Activated T-helper 1 cell treated with anti-CD3 and anti-CD28 coated beads, Interleukin-2, amount 50 U/mL, for 16 hours (primary cell): Measurements from ENCODE around the gene NAALADL2.
"Not testable (repeated sequence)": the region's sequence is repeated elsewhere in the genome, so short reads cannot be mapped to it uniquely, and the experiment has no call there.

Experiments used
- DNase-seq, 2 donors: peaks; one replicate each; pipeline ENCODE4 v3.0.0-alpha.2; 2020; ENCODE audit warnings: low read depth in 1 of 2, low spot score in 1 of 2

The NAALADL2 gene

DNA sequence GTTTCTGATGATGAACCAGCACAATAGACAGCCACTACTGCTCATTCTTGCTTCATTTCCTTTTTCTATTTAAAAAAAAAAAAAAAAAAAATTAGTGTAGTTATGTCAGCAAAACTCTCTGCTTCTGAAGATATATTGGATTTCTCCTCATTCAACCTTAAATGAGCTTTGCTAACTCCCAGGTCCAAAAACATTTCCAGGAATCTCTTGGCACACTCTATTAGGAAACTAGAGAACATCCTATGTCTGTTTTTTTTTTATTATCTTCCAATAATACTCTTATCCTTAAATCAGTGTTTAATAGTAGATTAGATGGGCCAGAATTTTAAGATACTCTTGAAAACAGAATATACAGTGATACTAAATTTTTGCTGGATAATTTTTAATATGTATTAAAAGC is 398.0 kb downstream of the NAALADL2 start:
- DNase-seq = no peak

DNA sequence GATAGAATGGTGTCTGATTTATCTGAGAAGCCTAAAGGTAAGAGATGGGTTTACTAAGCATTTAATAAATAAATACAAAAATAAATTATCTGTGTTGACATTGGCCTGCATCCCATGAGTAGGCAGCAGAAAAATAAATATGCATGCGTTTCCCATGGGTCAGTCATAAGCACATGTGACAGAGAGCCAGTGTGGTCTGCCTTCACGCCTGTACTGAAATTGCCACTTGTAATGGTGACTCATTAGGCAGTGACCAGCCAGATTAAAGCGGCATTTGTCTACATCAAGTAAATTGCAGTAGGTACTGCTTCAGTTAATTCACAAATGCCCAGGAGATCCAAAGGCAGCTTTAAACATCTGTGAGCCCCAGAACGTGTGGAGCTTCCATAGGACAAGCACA is 399.6 kb downstream of the NAALADL2 start:
- no peak for DNase-seq

DNA sequence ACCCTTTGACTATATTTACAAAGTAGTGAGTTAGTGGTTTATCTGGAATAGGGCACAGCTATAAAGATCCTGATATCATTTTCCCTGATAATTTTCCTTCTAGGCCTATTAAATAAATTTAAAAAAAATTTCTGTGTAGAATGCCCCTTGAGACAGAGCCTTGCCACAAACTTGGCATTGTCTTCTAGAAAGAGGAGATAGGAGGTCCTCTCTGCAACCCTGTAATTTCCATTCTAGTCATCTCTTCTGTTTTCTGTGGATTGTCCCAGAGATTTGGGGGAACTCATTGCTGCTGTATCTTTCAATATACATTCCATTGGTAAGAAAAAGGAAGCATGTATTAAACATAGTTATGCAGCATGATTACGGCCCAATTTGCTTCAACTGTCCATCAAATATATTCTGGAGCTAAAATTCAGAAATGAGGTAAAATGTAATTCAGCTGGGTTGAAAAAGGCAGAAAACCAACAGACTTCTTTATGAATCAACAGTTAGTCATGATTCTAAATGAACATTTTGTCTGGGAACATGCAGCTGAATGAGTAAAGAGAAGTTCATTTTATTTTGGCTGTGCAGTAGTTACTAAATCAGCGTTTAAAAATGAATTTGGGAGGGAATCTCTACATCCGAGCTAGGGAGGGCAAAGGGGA is 401.1 kb downstream of the NAALADL2 start:
- DNase-seq = no peak

DNA sequence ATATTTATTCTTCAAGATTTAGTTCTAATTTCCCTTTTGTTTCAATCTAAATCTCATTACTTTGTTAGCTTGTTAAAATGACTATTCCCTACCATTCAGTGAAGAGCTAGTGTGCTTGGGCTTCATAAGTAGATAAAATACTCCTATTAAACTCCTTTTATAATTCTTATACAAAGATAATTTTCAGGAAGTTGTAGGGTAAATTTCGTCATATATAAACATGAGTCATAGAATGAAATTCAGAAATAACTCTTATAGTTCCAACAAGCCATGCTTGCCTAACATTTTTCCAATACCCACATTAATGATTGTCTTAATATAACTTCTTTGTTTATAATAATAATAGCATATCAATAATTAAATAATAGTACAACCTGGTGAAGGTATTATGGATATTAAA is 407.3 kb downstream of the NAALADL2 start:
- DNase-seq = no peak

DNA sequence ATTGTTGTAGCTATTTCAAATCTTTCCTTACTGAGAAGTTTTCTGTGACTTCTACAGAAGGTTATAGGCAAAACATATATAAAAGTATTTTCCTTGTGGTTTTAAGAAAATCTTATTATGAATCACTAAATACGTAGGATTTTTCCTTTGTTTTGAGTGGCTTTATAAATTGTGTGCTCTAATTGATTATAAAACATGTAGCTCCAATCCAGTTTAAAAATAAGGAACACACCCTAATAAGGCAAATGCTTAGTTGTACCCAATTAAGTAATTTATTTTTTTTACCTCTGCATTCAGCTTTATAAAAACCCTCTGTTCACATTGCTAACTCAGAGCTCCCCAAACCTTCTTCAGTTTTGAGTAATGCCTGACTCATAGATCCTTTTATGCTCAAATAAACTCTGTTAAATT is 408.0 kb downstream of the NAALADL2 start:
- no peak for DNase-seq

DNA sequence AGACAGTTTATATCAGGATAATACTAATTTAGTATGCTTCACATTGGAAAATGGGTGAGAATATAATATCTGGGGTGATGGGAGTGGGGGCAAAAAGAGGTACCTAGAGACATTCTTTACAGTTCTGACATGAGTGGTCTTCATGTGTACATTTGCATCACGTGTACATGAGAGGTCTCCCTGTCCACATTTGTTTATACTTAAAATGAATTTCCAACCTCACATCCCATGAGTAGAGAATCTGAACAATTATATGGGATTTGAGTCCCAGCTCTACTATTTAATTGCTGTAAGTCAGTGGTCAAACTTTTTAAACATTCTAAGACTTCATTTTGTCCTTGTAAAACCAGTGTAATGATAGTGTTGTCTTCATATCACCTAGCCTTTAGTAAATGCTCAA is 408.4 kb downstream of the NAALADL2 start:
- DNase-seq = no peak

DNA sequence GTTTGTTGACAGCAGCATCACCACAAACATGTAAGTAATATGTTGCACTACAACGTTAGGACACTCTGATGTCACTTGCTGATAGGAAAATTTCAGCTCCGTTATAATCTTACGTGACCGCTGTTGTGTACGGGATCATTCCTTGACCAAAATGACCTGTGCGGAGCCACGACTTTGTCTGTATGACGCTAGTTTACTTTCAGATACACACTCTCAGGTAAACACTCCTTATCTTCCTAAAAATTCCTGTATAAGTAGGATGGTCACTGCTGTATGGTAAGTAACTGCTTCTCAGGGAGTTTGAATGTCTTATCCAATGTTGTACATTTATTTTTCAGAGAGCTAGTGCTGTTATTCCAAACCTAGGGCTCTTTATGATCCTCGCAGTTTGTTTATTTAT is 410.3 kb downstream of the NAALADL2 start:
- no peak for DNase-seq

DNA sequence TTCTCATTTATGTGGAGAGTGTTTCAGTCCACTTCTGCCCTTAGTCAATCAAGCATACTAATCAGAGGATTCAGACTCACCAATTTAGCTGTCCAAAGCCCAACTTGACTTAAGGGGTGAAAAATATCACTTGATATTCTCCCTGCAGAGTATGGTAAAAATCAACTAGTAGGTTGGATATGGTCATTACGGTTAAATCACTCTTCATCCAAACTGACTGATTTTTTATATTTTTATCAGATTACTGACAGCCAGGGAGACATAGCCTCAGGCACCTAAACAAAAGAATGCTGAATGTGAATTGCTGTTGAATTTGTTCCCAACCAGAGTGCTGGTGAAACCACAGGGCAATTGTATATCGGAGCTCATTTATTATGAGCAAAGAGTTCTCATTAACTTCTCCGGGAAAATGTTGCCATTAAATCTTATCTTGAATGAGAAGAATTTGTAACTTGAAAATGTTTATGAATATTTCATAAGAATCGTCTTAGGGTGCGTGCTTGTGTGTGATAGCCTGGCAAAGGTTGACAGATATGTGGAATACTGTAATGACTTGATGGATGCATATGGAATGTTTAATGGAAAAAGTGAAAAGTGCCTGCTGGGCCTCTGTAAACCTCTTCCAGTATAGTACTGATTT is 411.2 kb downstream of the NAALADL2 start:
- no peak for DNase-seq

DNA sequence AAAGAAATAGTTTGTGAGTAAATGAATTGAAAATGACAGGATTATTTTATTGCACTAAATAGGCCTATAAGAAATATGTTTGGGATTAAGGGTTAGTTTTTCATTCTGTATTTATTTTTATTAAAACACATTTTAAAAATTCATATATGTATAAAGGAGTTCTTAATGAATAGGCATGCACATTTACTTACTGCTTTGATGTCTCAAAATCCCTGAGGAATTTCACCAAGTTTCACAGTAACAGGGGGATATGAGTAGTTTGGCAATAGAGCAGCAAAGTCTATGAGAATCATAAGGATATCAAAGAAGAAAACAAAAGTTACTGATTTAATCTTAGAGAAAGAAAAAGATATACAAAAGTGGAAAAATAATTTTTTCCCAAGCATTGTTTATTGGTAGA is 411.7 kb downstream of the NAALADL2 start:
- DNase-seq = no peak

DNA sequence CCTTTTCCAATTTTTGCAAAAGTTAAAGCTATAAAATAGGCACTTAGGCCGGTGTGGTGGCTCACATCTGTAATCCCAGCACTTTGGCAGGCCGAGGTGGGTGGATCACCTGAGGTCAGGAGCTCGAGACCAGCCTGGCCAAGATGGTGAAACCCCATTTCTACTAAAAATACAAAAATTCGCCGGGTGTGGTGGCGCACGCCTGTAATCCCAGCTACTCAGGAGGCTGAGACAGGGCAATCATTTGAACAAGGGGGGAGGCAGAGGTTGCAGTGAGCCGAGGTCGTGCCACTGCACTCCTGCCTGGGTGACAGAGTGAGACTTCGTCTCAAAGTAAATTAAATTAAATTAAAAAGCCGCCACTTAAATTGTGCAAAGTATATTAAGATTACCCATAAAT is 412.3 kb downstream of the NAALADL2 start:
- not testable (repeated sequence) for DNase-seq

DNA sequence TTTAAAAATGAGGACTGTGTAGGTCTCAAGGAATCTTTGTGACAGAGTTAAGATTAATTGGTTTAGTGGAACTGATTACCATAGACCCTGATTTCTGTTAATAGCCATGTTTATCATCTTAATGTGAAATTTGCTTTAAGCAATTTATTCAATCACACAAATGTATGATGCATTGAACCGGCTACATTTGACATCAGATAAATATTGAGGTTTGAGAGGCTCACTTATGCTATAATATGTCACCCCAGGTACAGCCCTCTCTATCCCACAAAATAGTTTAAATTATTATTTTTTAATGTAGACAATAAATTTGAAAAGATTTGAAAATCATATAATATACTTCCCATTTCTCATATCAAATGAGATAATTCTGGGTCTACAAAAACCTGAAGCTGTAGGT is 413.3 kb downstream of the NAALADL2 start:
- DNase-seq = no peak

DNA sequence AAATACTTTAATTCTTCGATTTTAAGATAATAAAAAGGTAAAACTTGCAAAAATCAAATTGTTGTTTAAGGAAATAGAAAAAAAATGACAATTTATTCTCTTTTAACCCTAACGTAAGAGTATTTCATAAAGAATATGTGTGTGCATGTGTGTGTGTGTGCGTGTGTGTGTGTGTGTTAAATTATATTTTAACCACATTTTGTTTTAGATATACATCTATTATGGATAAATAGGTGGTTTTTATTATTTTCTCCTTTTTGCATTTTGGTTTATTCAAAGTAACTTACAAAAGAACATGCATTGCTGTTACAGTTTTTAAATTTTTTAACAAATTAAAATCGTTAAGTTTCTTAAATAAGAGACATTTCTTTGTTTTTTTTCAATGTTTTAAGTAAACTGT is 414.4 kb downstream of the NAALADL2 start:
- DNase-seq = no peak

DNA sequence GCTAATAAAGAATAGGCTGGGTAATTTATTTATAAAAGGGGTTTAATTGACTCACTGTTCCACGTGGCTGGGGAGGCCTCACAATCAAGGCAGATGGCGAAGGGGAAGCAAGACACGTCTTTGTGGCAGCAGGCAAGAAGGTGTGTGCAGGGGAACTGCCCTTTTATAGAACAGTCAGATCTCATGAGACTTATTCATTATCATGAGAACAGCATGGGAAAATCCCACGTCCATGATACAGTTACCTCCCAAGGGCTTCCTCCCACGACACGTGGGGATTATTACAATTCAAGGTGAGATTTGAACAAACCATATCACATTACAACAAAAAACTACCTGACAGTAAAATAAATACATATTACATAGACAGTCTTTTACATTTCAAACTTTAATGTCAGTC is 414.9 kb downstream of the NAALADL2 start:
- no peak for DNase-seq

DNA sequence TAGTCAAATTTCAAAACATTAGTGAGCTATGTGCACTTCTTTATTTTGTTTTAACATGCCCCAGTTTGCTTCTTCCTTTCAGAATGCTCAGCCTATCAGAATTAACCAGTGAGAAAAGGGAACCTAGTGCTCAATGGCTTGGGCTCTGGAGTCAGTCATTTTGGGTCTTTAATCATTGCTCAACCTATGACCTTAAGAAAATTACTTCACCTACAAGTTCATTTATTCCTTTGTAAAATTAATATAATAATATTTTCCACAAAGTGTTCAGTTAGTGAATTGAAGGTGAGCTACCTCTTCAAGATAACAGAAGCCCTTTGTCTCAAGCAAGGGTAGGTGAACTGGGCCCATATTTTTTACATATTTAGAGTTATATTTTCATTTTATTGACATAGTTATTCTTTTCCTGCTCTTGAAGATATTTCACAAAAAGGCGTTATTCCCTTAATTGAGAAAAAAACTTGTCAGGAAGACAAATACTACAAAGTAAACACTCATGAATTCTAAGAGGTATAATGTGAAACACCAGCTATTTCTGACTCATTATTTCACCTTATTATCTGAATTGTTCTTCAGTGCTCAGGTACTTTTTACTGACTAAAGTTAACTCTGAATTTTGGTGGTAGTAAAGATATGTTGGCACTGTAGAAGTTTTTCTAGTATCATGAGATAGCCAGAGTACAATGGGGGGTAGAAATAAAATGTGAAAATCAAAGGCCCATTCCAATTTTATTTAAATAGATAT is 415.5 kb downstream of the NAALADL2 start:
- no peak for DNase-seq

DNA sequence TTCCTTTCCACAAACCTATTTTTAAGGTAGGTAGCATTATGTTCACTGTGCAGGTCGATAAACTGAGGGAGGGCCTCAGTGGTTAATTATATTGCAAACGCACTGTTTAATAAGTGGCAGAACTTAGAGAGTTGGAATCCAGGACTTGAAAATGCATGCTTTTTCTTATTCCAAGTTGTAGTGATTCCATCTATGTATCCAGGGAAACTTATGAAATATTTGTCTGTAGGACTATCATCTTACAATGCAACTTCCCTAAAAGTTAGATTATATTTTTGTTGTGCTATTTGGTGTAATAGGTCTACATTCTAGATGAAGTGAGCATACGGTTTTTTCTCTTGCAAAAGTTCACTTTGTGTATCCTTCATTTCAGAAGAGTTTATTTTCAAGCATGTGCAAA is 419.5 kb downstream of the NAALADL2 start:
- no peak for DNase-seq

DNA sequence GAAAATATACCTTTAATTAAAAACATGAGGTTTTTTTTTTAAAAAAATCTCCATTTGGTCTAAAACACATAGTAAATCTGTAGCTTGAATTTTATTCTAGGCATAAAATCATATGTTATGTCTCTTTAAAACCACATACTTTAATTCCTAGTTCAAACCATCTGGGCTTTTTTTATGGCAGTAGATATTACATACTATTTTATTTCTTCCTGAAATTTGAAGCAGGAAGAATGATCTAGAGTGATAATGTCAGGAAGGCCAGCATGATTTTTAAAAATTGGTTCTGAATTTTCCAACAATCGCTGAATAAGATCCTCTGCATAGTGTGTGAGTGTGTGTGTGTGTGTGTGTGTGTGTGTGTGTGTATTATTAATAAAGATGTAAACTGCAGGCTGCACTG is 420.3 kb downstream of the NAALADL2 start:
- no peak for DNase-seq

DNA sequence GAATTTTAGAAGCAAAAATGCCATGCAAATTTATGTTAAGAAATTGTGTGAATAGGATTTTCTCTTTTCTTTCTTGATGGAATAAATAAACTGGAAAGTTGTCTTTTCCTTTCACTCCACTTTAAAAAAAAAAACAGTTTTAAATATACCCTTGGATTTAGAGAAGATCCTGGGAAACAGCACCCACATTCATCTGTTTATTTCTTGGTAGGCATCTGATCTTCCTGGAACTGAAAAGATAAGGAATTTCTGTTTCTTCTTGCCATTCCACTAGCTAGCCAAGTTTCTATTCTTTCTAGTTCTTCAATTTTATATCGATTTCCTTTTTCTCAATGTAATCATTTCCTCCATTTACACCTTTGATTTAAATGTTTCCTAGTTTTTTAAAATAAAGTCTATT is 420.8 kb downstream of the NAALADL2 start:
- DNase-seq = no peak

DNA sequence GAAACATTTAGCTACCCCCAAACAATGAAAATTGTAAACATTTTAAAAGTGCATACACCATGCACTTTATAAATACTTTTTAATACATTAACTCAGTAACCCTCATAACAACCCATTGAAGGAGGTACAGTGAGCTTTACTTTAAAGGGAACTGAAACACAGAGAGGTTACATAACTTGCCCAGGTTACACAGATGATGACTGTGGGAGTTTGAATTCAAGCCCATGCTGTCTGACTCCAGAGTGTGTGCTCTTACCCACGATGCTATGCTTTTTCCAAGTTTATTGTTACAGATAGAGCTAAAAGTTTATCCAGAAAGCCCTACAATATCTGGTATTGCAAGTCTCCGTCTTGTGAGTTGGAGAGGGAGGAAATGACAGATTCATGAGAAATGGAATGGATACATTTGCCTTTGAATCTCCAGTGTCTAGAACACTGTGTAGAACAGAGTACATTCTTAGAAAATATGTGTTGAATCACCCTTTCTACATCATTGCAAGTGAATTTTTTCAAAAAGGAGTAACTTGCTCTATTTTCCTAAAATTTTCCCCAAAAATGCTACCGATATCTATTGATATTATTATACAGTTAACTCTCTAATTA is 428.3 kb downstream of the NAALADL2 start:
- no peak for DNase-seq

DNA sequence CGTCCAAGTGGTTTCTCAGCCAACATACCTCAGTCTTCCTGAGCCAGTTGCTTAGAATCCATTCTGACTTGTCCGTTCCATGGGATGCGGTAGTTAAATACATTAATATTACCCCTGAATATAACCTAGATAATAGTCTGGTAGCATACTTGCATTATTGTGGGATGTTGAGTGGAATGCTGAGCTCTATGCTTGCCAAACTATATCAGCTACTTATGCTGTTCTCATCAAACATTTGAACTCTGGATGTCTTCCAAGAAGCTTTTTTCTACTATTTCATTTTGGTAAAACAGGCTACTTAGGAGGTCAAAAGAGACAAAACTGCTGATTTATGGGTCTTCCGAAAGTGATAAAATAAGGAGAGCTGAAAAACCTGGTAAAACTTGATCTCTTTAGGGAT is 429.5 kb downstream of the NAALADL2 start:
- DNase-seq = no peak

DNA sequence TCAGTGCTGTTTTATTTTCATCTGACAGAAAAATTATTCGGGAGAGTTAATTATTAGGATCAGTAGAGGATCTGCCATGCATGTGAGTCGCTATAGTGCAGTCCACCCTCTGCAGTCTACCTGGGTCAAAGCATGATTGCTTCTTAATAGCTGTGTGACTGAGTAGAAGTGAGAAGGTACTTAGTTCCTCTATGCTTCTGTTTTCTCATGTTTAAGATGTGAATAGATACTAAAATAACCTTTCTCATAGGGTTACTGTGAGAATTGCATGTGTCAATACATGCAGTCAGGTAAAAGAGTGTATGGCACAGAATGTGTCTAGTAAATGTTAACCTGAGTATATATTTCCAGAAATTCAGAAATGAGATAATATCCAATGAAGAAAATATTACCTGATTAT is 435.7 kb downstream of the NAALADL2 start:
- DNase-seq = no peak

DNA sequence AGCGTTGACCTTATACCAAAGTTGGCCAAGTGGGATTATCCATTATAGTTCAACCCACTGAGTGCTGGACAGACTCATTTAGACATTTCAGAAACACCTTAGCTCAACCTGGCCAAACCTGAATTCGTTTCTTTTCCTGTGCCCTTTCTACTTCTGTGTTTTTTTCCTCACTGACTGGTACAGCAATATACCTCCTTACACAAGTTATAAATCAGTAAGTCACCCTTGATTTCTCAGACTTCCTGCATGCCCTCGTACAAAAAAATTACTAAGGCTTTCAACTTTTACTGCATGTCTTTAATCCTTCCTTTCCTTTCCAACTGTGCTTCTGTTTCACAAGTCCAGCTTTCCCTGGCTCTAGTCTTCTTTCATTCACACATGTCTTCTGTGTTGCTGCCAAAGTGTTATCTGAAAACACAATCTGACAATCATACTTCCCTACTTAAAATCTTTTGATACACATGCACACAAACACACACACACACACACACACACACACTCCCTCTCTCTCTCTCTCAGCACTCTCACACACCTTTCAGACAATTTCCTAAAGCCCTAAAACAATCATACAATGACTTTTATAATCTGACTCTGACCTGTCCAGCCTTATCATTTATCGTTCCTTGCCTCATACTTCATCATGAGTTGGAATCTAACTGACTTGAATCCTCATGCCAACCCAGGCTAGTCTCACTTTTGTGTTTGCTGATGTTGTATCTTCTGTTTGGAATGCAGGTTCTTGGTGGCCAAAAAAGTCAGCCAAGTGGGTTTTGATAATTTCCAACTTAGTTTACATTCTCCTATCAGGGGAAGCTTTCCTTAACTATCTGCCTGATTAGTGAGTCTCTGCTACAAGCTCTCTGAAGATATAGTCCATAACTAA is 436.4 kb downstream of the NAALADL2 start:
- no peak for DNase-seq
